GM12801 (cell line): Measurements from ENCODE around the gene PARP2.

Experiments
- TF ChIP-seq, protein P1 (sequence below): IDR thresholded peaks from one replicate; pipeline ENCODE4 v1.5.1; 2011; ENCODE audit warnings: control low read depth; ENCODE audit not compliant: insufficient read length; ENCODE audit errors: extremely low read depth

PARP2 gene

GRCh38 chr14:20377171-20377570, 33.7 kb downstream of the PARP2 start:
- TF ChIP-seq, protein P1, sequence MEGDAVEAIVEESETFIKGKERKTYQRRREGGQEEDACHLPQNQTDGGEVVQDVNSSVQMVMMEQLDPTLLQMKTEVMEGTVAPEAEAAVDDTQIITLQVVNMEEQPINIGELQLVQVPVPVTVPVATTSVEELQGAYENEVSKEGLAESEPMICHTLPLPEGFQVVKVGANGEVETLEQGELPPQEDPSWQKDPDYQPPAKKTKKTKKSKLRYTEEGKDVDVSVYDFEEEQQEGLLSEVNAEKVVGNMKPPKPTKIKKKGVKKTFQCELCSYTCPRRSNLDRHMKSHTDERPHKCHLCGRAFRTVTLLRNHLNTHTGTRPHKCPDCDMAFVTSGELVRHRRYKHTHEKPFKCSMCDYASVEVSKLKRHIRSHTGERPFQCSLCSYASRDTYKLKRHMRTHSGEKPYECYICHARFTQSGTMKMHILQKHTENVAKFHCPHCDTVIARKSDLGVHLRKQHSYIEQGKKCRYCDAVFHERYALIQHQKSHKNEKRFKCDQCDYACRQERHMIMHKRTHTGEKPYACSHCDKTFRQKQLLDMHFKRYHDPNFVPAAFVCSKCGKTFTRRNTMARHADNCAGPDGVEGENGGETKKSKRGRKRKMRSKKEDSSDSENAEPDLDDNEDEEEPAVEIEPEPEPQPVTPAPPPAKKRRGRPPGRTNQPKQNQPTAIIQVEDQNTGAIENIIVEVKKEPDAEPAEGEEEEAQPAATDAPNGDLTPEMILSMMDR = no peak

DNA sequence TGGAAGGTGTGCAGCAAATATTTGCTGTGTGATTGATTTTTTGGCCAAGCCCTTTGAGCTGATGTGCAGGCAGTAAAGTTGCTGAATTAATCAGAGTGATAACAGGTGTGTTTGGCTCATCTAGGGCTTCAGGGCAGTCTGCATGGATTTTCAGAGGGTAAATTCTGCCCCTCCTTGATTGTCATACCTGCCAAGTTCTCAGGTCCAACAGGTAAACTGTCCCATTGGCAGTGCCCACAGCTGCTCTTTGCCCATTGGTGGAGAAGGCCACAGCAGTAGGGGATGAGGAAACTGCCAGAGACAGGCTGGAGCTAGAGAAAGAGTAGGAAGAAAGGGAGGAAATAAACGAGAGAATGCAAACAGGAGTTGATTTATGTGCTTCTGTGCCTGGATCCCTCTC, 36.3 kb downstream of the PARP2 start:
- TF ChIP-seq, protein P1 = no peak

DNA sequence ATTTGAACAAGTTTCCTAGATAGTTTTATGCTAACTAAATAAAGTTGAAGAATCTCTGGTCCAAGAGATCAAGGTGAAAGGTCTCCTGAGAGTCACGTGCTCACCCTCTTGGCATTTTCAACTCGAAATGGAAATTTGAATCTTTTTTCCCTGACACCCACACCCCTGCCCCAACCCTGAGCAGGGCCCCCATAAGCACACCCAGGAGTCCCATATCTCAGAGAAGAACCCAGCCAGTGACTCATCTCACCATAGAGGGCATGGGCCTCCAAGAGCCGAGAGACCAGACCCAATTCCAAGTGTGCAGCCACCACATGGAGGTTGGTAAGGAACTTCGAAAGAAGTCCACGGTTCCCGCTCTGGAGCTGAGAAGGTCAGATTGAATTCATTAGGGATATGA, 37.2 kb downstream of the PARP2 start:
- TF ChIP-seq, protein P1 = no peak

GRCh38 chr14:20381341-20381740, 37.9 kb downstream of the PARP2 start:
- TF ChIP-seq, protein P1 = no peak

DNA sequence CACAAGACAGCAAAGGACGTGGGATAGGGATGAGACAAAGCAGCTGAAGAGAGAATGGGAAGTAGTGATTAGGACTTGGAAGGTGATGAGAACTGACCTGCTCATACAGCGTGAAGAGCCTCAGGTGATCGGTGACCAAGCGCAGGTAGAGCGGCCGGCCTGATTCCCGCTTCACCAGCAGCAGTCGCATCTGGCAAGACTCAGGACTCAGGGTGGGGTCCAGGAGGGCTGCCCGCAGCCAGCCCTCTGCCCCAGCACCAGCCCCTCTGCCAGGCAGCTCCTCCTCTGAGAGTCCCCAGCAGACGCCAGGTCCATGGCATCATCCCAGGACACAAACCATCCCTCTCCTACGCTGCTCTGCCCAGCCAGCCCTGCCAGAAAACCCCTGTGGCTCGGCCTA, 39.1 kb downstream of the PARP2 start:
- TF ChIP-seq, protein P1 = no peak

DNA sequence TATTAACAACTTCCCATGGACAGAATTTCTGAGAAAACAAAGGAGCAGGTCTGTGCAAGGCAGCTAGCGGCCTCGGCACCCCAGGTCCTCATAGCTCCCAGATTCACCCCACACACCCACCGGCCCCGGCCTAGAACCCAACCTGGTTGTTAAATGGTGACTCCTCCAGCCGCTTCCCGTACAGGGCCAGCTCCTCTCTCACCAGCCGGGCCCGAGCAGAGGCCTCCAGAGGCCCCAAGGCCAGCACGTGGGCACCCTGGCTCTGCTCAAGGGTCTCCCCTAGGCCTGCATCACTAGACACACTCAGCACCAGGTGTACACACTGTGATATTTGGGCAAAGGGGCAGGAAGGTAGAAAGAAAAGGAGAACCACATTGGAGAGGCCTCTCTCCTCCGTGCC, 39.6 kb downstream of the PARP2 start:
- TF ChIP-seq, protein P1 = no peak

GRCh38 chr14:20383636-20384035, 40.2 kb downstream of the PARP2 start:
- TF ChIP-seq, protein P1 = no peak

DNA sequence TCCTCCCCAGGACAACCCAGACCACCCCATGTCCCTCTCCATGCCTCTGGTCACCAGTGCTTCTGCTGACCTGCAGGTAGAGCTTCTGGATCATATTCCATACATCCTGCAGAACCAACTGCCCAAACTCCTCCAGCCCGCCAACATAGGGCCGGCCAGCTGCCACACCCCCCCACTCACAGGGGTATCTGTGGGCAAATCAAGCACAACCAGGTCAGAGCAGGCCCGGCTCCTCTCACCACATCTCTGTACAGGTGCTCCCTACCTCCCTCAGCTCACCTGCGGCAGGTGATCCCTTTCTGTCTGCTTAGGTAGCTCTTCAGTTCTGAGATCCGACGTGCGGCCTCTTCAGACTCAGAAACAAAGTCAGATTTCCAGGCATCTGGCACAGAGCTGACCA, 40.9 kb downstream of the PARP2 start:
- TF ChIP-seq, protein P1 = no peak
